GM12891 (cell line): ENCODE measurements around the gene NXPE3.

Source experiments
- DNase-seq: peaks from one replicate; pipeline ENCODE4 v3.0.0; 2011; ENCODE audit warnings: low spot score; ENCODE audit not compliant: insufficient read length
- FAIRE-seq: peaks from 2 replicates; lab custom pipeline; 2011; peaks lifted over from hg19 to GRCh38; lab: Jason Lieb, UNC
- PAX5 ChIP-seq: IDR thresholded peaks from 2 replicates; pipeline ENCODE4 v1.6.1; 2011; ENCODE audit warnings: low read length, moderate library complexity, mild to moderate bottlenecking; ENCODE audit not compliant: insufficient read depth, severe bottlenecking
- POLR2A ChIP-seq: IDR thresholded peaks from 2 replicates; pipeline ENCODE4 v1.6.1; 2011; ENCODE audit warnings: low read depth, low read length, control low read depth
- POLR2AphosphoS5 ChIP-seq: IDR thresholded peaks from 2 replicates; pipeline ENCODE4 v1.6.1; 2011; ENCODE audit warnings: low read depth, low read length, control low read depth
- POU2F2 ChIP-seq: IDR thresholded peaks from 2 replicates; pipeline ENCODE4 v1.6.1; 2011; ENCODE audit warnings: low read depth, mild to moderate bottlenecking, control low read depth, low read length, moderate library complexity
- SPI1 ChIP-seq: IDR thresholded peaks from 2 replicates; pipeline ENCODE4 v1.6.1; 2011; ENCODE audit warnings: low read depth, low read length, control low read depth
- TAF1 ChIP-seq: IDR thresholded peaks from 2 replicates; pipeline ENCODE4 v1.6.1; 2011; ENCODE audit warnings: low read depth, low read length, control low read depth

Gene NXPE3

GRCh38 chr3:101842245-101842934, 63.4 kb downstream of the NXPE3 start:
- DNase-seq (no peak), FAIRE-seq (peak; percentile 76)
- TF ChIP-seq POU2F2 (no peak), TAF1 (no peak), POLR2AphosphoS5 (no peak), POLR2A (no peak), PAX5 (no peak), SPI1 (no peak)

DNA sequence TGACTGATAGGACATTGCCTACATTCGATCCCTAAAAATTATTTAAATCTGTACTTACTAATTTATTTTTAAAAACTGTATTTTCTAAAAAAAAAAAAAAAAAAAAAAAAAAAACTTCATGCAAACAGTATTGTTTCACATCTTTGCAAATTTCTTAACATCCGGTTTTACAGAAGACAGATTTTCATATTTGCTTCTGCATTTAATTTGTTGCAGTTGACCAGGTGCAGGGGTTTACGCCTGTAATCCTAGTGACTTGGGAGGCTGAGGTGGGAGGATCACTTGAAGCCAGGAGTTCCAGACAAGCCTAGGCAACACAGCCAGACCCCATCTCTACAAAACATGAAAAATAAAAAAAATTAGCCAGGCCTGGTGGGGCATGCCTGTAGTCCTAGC, 63.9 kb downstream of the NXPE3 start:
- FAIRE-seq (peak; percentile 57), DNase-seq (no peak)
- TF ChIP-seq POLR2AphosphoS5 (no peak), PAX5 (no peak)

- DNase-seq (no peak), FAIRE-seq (no peak)
- no peak for TF ChIP-seq PAX5
- TF ChIP-seq POU2F2, result no peak
- no peak for TF ChIP-seq POLR2AphosphoS5
- no peak for TF ChIP-seq TAF1
- no peak for TF ChIP-seq SPI1
- no peak for TF ChIP-seq POLR2A
Observed at GRCh38 chr3:101845425-101845824, 66.4 kb downstream of the NXPE3 start.

DNA sequence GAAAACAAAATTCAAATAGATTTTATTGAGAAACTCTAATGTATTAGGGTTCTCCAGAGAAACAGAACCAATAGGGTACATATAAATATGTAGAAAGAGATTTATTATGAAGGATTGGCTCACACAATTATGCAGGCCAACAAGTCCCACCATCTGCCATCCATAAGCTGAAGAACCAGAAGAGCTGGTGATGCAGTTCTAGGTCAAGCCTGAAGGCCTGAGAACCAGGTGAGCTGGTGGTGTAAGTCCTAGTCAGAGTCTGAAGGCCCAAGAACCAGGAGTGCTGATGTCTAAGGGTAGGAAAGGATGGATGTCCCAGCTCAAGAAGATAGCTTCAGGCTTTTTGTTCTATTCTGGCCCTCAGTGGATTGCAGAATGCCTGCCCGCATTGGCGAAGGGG, 67.7 kb downstream of the NXPE3 start:
- FAIRE-seq (peak; percentile 68), DNase-seq (no peak)
- no peak for TF ChIP-seq POLR2AphosphoS5
- no peak for TF ChIP-seq POU2F2
- TF ChIP-seq TAF1, result no peak
- TF ChIP-seq PAX5, result no peak

DNA sequence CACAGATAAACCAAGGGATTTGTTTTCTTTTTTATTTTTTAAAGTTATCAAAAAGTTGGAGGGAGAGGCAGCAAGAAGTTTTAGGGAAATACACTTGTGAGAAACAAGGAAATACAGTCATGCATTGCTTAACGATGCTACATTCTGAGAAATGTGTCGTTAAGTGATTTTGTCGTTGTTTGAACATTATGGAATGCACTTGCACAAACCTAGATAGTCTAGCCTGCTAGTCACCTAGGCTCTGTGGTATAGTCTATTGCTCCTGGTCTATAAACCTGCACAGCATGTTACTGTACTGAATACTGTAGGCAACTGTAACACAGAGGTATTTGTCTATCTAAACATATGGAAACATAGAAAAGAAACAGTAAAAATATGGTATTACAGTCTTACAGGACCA, 68.3 kb downstream of the NXPE3 start:
- DNase-seq (no peak), FAIRE-seq (peak; percentile 79)
- TF ChIP-seq PAX5, result no peak
- TF ChIP-seq POLR2AphosphoS5, result no peak
- TF ChIP-seq TAF1, result no peak
- TF ChIP-seq SPI1, result no peak
- TF ChIP-seq POU2F2, result no peak

DNA sequence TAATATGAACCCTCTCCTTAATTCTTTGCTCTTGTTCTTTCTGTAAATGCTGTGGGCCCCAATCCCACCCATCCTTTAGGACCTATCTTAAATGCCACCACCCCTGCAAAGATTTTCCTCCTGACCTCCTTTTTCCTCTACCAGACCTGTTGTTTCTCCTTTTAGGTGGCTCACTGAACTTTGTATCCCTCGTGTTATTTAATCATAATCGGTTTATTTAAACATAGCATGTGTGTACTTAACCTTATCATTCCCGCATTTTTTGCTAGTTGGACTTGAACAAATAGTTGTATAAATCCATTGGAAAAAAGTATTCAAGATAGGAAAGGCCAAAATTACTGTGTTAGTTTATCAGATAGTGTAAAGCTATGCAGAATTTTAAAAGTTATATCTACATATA, 69.3 kb downstream of the NXPE3 start:
- TF ChIP-seq POLR2AphosphoS5, result no peak
- TF ChIP-seq TAF1, result no peak
- no peak for DNase-seq
- FAIRE-seq, result peak; percentile 23

DNA sequence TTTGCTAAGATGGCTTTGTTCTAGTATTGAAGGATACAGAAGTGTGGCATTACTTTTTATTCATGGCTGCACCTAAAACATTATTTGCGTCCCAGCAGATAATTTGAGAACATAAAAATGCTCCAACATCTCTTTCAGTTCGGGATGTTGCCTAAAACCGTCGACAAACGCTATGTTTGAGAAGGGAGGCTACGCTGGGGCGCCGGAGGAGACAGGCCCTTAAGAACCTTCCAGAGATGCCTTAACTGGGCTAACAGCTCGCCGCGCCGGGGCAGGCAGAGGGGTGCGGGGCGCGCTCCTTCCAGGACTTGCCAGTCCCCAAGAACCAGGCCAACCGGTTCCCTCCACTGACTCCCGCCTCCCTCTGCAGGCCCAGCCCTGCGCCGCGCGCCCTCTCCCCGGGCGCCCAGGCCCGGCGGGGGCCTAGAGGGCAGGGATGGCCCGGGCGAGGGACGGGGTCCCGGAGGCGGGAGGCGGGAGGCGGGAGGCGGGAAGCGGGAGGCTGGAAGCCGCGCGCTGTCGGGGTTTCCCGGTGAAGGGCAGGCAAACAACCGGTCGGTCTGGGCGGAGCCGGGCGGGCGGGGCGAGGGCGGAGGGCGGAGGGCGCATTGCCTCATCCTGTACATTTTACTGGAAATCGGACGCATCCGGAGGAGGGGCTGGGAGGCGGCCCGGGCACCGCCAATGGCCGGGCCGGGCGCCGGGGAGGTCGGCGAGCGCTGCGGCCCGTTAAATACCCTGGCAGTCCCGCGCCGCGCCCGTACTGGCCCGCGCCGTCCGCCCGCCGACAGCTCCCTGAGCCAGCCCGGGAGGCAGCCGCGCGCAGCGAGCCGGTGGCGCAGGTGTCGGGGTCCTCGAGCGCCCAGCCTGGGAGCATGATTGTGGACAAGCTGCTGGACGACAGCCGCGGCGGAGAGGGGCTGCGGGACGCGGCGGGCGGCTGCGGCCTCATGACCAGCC, 70.0 kb downstream of the NXPE3 start, which contains the start of gene NFKBIZ:
NFKBIZ (plus strand) TSS at position 761 of the 960 bp plus-strand sequence; CDS start at position 876, 115 bp downstream.
- TF ChIP-seq SPI1, result no peak
- peak; percentile 99 for TF ChIP-seq POLR2AphosphoS5
- TF ChIP-seq POLR2A, result peak; percentile 98
- peak; percentile 92 for TF ChIP-seq POU2F2
- TF ChIP-seq TAF1, result peak; percentile 95
- peak; percentile 58 for TF ChIP-seq PAX5
- FAIRE-seq (peak; percentile 84), DNase-seq (peak; percentile 76)

DNA sequence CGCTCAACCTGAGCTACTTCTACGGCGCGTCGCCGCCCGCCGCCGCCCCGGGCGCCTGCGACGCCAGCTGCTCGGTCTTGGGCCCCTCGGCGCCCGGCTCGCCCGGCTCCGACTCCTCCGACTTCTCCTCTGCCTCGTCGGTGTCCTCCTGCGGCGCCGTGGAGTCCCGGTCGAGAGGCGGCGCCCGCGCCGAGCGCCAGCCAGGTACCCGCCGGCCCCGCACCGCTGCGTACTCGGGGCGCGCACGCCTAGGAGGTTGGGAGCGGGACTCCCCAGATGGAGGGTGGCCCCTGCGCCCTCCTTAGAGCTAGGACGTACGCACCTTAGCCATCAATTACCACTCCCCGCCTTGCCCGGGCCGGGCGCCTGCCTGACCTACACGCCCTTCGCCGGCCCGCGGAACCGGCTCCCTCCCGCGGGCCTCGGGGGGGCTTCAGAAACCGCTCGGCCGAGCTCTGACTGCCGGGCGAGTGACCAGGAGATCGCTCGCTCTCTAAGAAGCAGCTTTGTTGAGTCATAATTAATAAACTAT, 70.8 kb downstream of the NXPE3 start:
- TF ChIP-seq TAF1 (no peak), POLR2AphosphoS5 (peak; percentile 78; the same call in 1 of the 2 replicates), POLR2A (no peak; the same call in 1 of the 2 replicates)
- DNase-seq, result no peak

GRCh38 chr3:101850246-101851051, 71.4 kb downstream of the NXPE3 start:
- TF ChIP-seq POU2F2 (no peak), TAF1 (peak; percentile 20; the same call in 1 of the 2 replicates)
- FAIRE-seq (peak; percentile 57), DNase-seq (no peak)

More for the DNA sequence above, 70.8 kb downstream of the NXPE3 start:
- FAIRE-seq, result peak; percentile 38
